Measurements from ENCODE around the gene CEBPA.

- TF ChIP-seq CTCF (IDR thresholded peaks at IDR 0.05; ENCODE audit: poor library complexity) (no peak), EZH2 (IDR thresholded peaks at IDR 0.05; ENCODE audit: borderline replicate concordance) (no peak), EZH2phosphoT487 (IDR thresholded peaks at IDR 0.05; ENCODE audit: low read depth, severe bottlenecking, unreplicated experiment) (no peak)
Observed at GRCh38 chr19:33306853-33307792, 4.8 kb upstream of the CEBPA start.

Measured in hepatocyte (in vitro differentiated cells).